Smooth muscle cell (in vitro differentiated cells): ENCODE measurements around the gene LHFPL6. TPM values are rescaled to one million over a fixed set of nuclear protein-coding genes. Genes with fewer than 3 reads are reported as not detected.

Experiments used
- DNase-seq: peaks from one replicate; lab custom pipeline; 2025; ENCODE audit not compliant: unreplicated experiment; lab: John Stamatoyannopoulos, UW
- H2AFZ ChIP-seq: fragments of 200-600 bp; sonication (generic); 2 replicates; pipeline ENCODE4 v1.6.0; 2016; ENCODE audit warnings: antibody characterized with exemption, low read depth, mild to moderate bottlenecking
- H3F3A ChIP-seq: fragments of 200-600 bp; sonication (generic); 2 replicates; pipeline ENCODE4 v1.6.0; 2017; ENCODE audit warnings: antibody characterized with exemption, low read depth
- H3K27ac ChIP-seq: fragments of 200-600 bp; sonication (generic); 2 replicates; pipeline ENCODE4 v1.5.1; 2016; ENCODE audit warnings: low read depth, mild to moderate bottlenecking
- H3K27me3 ChIP-seq: fragments of 200-600 bp; sonication (generic); 2 replicates; pipeline ENCODE4 v1.6.1; 2016; ENCODE audit warnings: low read depth, mild to moderate bottlenecking
- H3K36me3 ChIP-seq: fragments of 200-600 bp; sonication (generic); 2 replicates; pipeline ENCODE4 v1.5.1; 2016; ENCODE audit warnings: low read depth
- H3K4me1 ChIP-seq: fragments of 200-600 bp; sonication (generic); 2 replicates; pipeline ENCODE4 v1.5.1; 2016; ENCODE audit warnings: low read depth
- H3K4me2 ChIP-seq: fragments of 200-600 bp; sonication (generic); 2 replicates; pipeline ENCODE4 v1.6.0; 2016; ENCODE audit warnings: mild to moderate bottlenecking
- H3K4me3 ChIP-seq: fragments of 200-600 bp; sonication (generic); 2 replicates; pipeline ENCODE4 v1.5.1; 2016; ENCODE audit warnings: mild to moderate bottlenecking
- H3K79me2 ChIP-seq: fragments of 200-600 bp; sonication (generic); 2 replicates; pipeline ENCODE4 v1.6.0; 2016; ENCODE audit warnings: low read depth, mild to moderate bottlenecking
- H3K9ac ChIP-seq: fragments of 200-600 bp; sonication (generic); 2 replicates; pipeline ENCODE4 v1.6.0; 2016; ENCODE audit warnings: low read depth
- H3K9me3 ChIP-seq: fragments of 200-600 bp; sonication (generic); replicated peaks from 2 replicates; pipeline ENCODE4 v1.5.1; 2016; ENCODE audit warnings: low read depth
- H4K20me1 ChIP-seq: fragments of 200-600 bp; sonication (generic); 2 replicates; pipeline ENCODE4 v1.6.0; 2016; ENCODE audit warnings: low read depth
- CTCF ChIP-seq: fragments of 200-600 bp; sonication (generic); IDR thresholded peaks from 2 replicates; pipeline ENCODE4 v1.5.1; 2017; ENCODE audit warnings: borderline replicate concordance, mild to moderate bottlenecking, antibody characterized with exemption; ENCODE audit not compliant: insufficient read depth, poor library complexity, severe bottlenecking
- WGBS: methylation state at CpG from one replicate; pipeline ENCODE4 v1.1.7; 2016; ENCODE audit warnings: low lambda C conversion rate; 5-methylcytosine and 5-hydroxymethylcytosine counted together
- polyA plus RNA-seq: library from polyadenylated mRNA; unstranded; fragments of >200 nt; fragmentation: Nextera tagmentation; extraction: Ambion mirVana; gene quantifications from 2 replicates; pipeline ENCODE4 v1.2.1, GENCODE V29; 2016
- total RNA-seq: library from RNA; depleted of rRNA; stranded (reverse); fragments of >200 nt; gene quantifications from 2 replicates; pipeline ENCODE4 v1.2.3, GENCODE V29; 2014

LHFPL6 gene
- total and polyA plus RNA-seq, 2 experiments from 2014 or later: 24.7 to 43.6 TPM

- H3K36me3 ChIP-seq: no peaks in the 10 kb centered on the region
- no peak overlapping the region for H3K9ac ChIP-seq
- DNase-seq: no peak
- peaks cover 7% of the 10 kb centered on the region for H3K79me2 ChIP-seq
- TF ChIP-seq CTCF: no peak
- H3F3A ChIP-seq: peaks cover 9% of the 10 kb centered on the region
- no peak overlapping the region for H2AFZ ChIP-seq
- 98% methylated on average over 3 of the region's 3 CpGs for WGBS
- no peaks in the 10 kb centered on the region for H4K20me1 ChIP-seq
- peaks cover 6% of the 10 kb centered on the region for H3K4me1 ChIP-seq
- no peaks in the 10 kb centered on the region for H3K9me3 ChIP-seq
- H3K27me3 ChIP-seq: no peaks in the 10 kb centered on the region
- H3K4me2 ChIP-seq: no peak overlapping the region
- no peak overlapping the region for H3K4me3 ChIP-seq
- no peak overlapping the region for H3K27ac ChIP-seq
Measured at GRCh38 chr13:39370048-39370447, 232.9 kb downstream of the LHFPL6 start.

GRCh38 chr13:39369161-39369890 is 233.7 kb downstream of the LHFPL6 start:
- WGBS: 0% methylated on average over 1 of the region's 1 CpG
- no peak overlapping the region for H3K27ac ChIP-seq
- no peak overlapping the region for H2AFZ ChIP-seq
- H3K9ac ChIP-seq: no peak overlapping the region
- peaks cover 7% of the 10 kb centered on the region for H3K79me2 ChIP-seq
- H3F3A ChIP-seq: peaks cover 9% of the 10 kb centered on the region
- H3K27me3 ChIP-seq: no peaks in the 10 kb centered on the region
- H3K4me1 ChIP-seq: peaks cover 10% of the 10 kb centered on the region
- no peak overlapping the region for H3K4me2 ChIP-seq
- H4K20me1 ChIP-seq: no peaks in the 10 kb centered on the region
- H3K9me3 ChIP-seq: no peaks in the 10 kb centered on the region
- TF ChIP-seq CTCF: no peak
- no peak overlapping the region for H3K4me3 ChIP-seq
- H3K36me3 ChIP-seq: no peaks in the 10 kb centered on the region
- no peak for DNase-seq

- Histone ChIP-seq H3K36me3 (no peaks in the 10 kb centered on the region), H3K9me3 (no peaks in the 10 kb centered on the region), H3K4me2 (no peak overlapping the region), H3K79me2 (peaks cover 7% of the 10 kb centered on the region), H3K9ac (no peak overlapping the region), H3K27ac (no peak overlapping the region), H3K4me3 (no peak overlapping the region), H3K27me3 (no peaks in the 10 kb centered on the region), H3F3A (peaks cover 1% of the 10 kb centered on the region), H2AFZ (no peak overlapping the region), H4K20me1 (no peaks in the 10 kb centered on the region), H3K4me1 (peaks cover 10% of the 10 kb centered on the region)
- TF ChIP-seq CTCF: no peak
- DNase-seq: no peak
Measured at GRCh38 chr13:39365879-39366278, 237.1 kb downstream of the LHFPL6 start.

GRCh38 chr13:39364947-39365468 is 238.0 kb downstream of the LHFPL6 start:
- H3K36me3 ChIP-seq: no peaks in the 10 kb centered on the region
- peaks cover 10% of the 10 kb centered on the region for H3K4me1 ChIP-seq
- H2AFZ ChIP-seq: peak overlapping the region; percentile 10
- peak overlapping the region; percentile 65 for H3K4me2 ChIP-seq
- peaks cover 7% of the 10 kb centered on the region for H3K79me2 ChIP-seq
- H3K9ac ChIP-seq: no peak overlapping the region
- no peaks in the 10 kb centered on the region for H4K20me1 ChIP-seq
- H3K9me3 ChIP-seq: no peaks in the 10 kb centered on the region
- no peaks in the 10 kb centered on the region for H3K27me3 ChIP-seq
- peak overlapping the region; percentile 43 for H3K27ac ChIP-seq
- no peak for TF ChIP-seq CTCF
- H3K4me3 ChIP-seq: no peak overlapping the region
- 38% methylated on average over 5 of the region's 5 CpGs for WGBS
- DNase-seq: no peak
- H3F3A ChIP-seq: no peaks in the 10 kb centered on the region
